NCI-H446 (cell line): ENCODE results near the gene NANP.

Experiments used
- DNase-seq, 2 experiments: peaks; one replicate each; lab custom pipeline; 2025; lab: John Stamatoyannopoulos, UW

Gene NANP

DNA sequence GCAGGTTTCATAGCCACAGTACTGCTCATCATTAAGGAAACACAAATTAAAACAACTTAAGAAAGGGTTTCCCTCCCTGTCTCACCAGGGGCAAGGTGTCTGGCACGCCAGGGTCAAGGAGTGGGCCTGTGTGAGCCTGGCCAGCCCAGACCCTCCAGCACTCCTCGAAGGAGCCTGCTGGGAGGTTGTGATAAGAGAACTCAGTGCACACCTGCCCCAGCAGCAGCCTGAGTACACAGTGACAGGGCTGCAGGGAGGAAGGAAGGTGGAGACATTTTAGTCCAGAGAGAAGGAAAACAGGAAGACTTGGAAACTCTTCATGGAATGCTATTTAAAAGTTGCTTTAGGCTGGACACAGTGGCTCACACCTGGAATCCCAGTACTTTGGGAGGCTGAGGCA lies 52.6 kb downstream of the NANP start:
- DNase-seq = no peak

- DNase-seq = no peak
Measured at GRCh38 chr20:25570148-25570530, 53.7 kb downstream of the NANP start.

GRCh38 chr20:25567286-25567685 lies 56.5 kb downstream of the NANP start:
- DNase-seq = no peak

DNA sequence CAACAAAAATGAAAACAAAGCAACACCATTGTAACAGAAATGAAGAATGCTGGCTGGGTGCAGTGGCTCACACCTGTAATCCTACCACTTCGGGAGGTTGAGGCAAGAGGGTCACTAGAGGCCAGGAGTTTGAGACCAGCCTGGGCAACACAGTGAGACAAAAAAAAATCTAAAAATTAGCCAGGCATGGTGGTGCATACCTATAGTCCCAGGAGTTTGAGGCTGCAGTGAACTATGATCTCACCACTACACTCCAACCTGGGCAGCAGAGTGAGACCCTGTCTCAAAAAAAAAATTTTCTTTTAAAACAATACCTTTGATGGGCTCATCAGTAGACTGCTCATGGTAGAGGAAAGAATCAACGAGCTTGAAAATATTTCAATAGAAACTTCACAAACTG lies 57.0 kb downstream of the NANP start:
- DNase-seq = no peak

GRCh38 chr20:25565578-25566157 lies 58.1 kb downstream of the NANP start:
- no peak for DNase-seq

- DNase-seq = no peak
Measured at GRCh38 chr20:25563876-25564275, 59.9 kb downstream of the NANP start.

- DNase-seq = no peak
Measured at GRCh38 chr20:25563362-25563761, 60.5 kb downstream of the NANP start.
